ENCODE measurements around the gene FBRS. TPM values are rescaled to one million over a fixed set of nuclear protein-coding genes. Genes with fewer than 3 reads are reported as not detected.
A peak's percentile ranks its signal among the peaks of the same experiment; 100 is the strongest.

Gene FBRS
- total RNA-seq, 6 donors from 2014 or later, result 38.0 to 150 (median 70.4) TPM

DNA sequence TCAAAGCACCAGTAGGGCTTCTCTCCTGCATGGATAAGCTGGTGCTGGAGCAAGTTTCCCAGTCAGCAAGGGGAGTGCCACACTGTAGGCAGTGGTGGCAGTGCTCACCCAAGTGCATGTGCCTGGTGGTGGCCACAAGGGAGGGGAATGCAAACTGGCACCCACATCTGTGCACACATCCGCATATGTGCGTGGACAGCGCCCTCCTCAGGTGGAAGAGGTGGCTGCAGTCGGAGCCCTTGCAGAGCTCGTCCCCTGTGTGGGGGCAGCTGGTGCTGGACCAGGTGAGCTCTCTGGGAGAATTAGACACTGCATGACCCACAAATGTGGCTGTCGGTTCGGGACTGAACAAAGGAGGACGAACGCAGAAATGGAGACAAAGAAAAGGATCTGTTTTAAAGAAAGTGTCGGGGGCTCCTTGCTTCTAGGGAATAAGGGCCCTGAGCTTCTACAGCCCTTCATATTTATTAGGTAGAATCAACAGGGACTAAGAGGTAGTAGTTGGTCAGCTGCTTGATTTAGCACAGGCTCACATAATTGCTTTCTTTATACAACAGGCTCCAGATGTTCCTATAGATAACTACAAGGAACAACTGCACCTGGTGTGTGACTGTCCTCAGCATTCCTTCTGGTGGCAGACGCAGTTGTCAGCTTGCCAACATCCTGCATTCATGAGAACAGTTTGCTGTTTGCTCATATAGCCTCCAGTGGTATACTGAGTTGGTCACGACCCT, 42.7 kb upstream of the FBRS start:
- DNase-seq, result peak; percentile 58 to 75
- Histone ChIP-seq H3K4me1 (peaks cover 3 to 11% (median 4%) of the 10 kb centered on the region in 4 donors), H3K9me3 (no peaks in the 10 kb centered on the region), H3K36me3 (no peaks in the 10 kb centered on the region), H3K4me3 (no peak overlapping the region), H3K27me3 (no peaks in the 10 kb centered on the region), H3K27ac (no peak overlapping the region)
- TF ChIP-seq, protein P1, sequence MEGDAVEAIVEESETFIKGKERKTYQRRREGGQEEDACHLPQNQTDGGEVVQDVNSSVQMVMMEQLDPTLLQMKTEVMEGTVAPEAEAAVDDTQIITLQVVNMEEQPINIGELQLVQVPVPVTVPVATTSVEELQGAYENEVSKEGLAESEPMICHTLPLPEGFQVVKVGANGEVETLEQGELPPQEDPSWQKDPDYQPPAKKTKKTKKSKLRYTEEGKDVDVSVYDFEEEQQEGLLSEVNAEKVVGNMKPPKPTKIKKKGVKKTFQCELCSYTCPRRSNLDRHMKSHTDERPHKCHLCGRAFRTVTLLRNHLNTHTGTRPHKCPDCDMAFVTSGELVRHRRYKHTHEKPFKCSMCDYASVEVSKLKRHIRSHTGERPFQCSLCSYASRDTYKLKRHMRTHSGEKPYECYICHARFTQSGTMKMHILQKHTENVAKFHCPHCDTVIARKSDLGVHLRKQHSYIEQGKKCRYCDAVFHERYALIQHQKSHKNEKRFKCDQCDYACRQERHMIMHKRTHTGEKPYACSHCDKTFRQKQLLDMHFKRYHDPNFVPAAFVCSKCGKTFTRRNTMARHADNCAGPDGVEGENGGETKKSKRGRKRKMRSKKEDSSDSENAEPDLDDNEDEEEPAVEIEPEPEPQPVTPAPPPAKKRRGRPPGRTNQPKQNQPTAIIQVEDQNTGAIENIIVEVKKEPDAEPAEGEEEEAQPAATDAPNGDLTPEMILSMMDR (IDR thresholded peaks at IDR 0.05), result peak; percentile 38 to 85 (median 66)
- TF ChIP-seq POLR2A (IDR thresholded peaks at IDR 0.05), result no peak
- ATAC-seq (ENCODE audit: low FRiP score in 2 of 2), result peak; percentile 73 to 86
- WGBS, 2 donors, result 42 to 47% methylated on average over 9 to 12 of the region's 12 CpGs

DNA sequence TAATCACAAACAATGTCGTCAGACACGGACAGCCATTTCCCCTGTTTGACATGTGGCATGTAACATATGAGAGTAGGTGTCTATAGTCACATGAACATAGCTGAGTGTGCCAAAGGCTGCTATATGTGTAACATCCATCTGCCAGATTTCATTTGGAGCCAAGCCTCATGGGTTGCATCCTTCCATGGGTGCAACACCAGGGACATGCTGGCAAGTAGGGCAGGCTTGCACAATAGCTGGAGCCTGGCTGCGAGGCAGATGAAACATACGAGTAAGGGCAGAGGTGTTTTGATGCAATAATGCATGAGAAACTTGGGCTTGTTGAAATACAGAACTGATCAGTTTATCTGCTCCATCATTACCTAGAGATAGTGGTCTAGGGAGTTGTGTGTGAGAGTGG, 39.0 kb upstream of the FBRS start:
- H3K27me3 ChIP-seq, result no peaks in the 10 kb centered on the region
- no peak for ATAC-seq (ENCODE audit: low FRiP score in 2 of 2)
- H3K27ac ChIP-seq, result no peak overlapping the region
- H3K36me3 ChIP-seq, result no peaks in the 10 kb centered on the region
- no peak for DNase-seq
- WGBS, 2 donors, result 53 to 71% methylated on average over 4 of the region's 4 CpGs
- H3K9me3 ChIP-seq, result no peaks in the 10 kb centered on the region
- no peak for TF ChIP-seq POLR2AphosphoS5 (IDR thresholded peaks at IDR 0.05)
- TF ChIP-seq POLR2A (IDR thresholded peaks at IDR 0.05), result no peak
- TF ChIP-seq EP300 (IDR thresholded peaks at IDR 0.05), result no peak
- TF ChIP-seq, protein P1 (IDR thresholded peaks at IDR 0.05), result no peak
- H3K4me1 ChIP-seq, result peaks cover 0 to 7% (median 0%) of the 10 kb centered on the region in 4 donors
- no peak overlapping the region for H3K4me3 ChIP-seq

- WGBS, 2 donors, result 85 to 87% methylated on average over 5 of the region's 5 CpGs
- Histone ChIP-seq H3K4me3 (no peak overlapping the region), H3K27ac (no peak overlapping the region), H3K4me1 (peaks cover 0 to 7% (median 0%) of the 10 kb centered on the region in 4 donors), H3K36me3 (no peaks in the 10 kb centered on the region), H3K9me3 (no peaks in the 10 kb centered on the region), H3K27me3 (no peaks in the 10 kb centered on the region)
- ATAC-seq (ENCODE audit: low FRiP score in 2 of 2) (no peak), DNase-seq (no peak)
- TF ChIP-seq, protein P1 (IDR thresholded peaks at IDR 0.05), result no peak
- no peak for TF ChIP-seq POLR2AphosphoS5 (IDR thresholded peaks at IDR 0.05)
- TF ChIP-seq EP300 (IDR thresholded peaks at IDR 0.05), result no peak
Observed at GRCh38 chr16:30619638-30620037, 38.6 kb upstream of the FBRS start.

- 49 to 63% methylated on average over 3 of the region's 3 CpGs for WGBS, 2 donors
- no peaks in the 10 kb centered on the region for H3K27me3 ChIP-seq
- no peak overlapping the region for H3K4me3 ChIP-seq
- H3K9me3 ChIP-seq, result no peaks in the 10 kb centered on the region
- DNase-seq, result no peak
- H3K4me1 ChIP-seq, result peaks cover 0 to 7% (median 0%) of the 10 kb centered on the region in 4 donors
- no peak overlapping the region for H3K27ac ChIP-seq
- no peak for TF ChIP-seq EP300 (IDR thresholded peaks at IDR 0.05)
- TF ChIP-seq, protein P1 (IDR thresholded peaks at IDR 0.05), result no peak
- no peak for TF ChIP-seq POLR2A (IDR thresholded peaks at IDR 0.05)
- no peak for TF ChIP-seq POLR2AphosphoS5 (IDR thresholded peaks at IDR 0.05)
- H3K36me3 ChIP-seq, result no peaks in the 10 kb centered on the region
- ATAC-seq (ENCODE audit: low FRiP score in 2 of 2), result no peak
Observed at GRCh38 chr16:30620169-30620568, 38.1 kb upstream of the FBRS start.

DNA sequence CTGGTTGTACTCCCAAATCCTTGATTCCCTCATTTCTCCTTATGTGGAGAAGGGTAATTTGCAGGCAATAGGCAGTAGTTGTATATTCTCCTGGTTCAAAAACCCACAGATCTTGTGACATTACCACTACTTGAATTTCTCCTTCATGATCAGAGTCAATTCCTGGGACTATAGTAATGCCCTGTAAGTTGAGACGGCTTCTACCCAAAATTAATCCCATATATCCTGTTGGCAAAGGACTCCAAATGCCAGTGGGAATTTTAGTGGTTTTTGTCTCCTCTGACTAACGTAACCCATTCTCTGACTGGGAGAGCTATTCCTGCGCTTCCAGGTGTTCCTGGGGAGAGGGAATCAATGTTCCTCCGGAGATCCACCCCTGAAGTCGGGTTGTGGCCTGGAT, 36.5 kb upstream of the FBRS start:
- WGBS, 2 donors, result 78 to 79% methylated on average over 5 of the region's 5 CpGs
- Histone ChIP-seq H3K4me1 (no peaks in the 10 kb centered on the region), H3K27me3 (no peaks in the 10 kb centered on the region), H3K36me3 (no peaks in the 10 kb centered on the region), H3K9me3 (no peaks in the 10 kb centered on the region), H3K4me3 (no peak overlapping the region), H3K27ac (no peak overlapping the region)
- TF ChIP-seq POLR2A (IDR thresholded peaks at IDR 0.05) (no peak), EP300 (IDR thresholded peaks at IDR 0.05) (no peak)
- TF ChIP-seq, protein P1 (IDR thresholded peaks at IDR 0.05), result no peak
- ATAC-seq (ENCODE audit: low FRiP score in 2 of 2) (no peak), DNase-seq (no peak)
